ENCODE results near the gene AKNA.

- TF ChIP-seq CTCF (IDR thresholded peaks at IDR 0.05) (no peak), POLR2A (IDR thresholded peaks at IDR 0.05) (no peak)
Measured at GRCh38 chr9:114357911-114358328, 29.9 kb downstream of the AKNA start.
